ENCODE data around the gene NXPH1. TPM values are rescaled to one million over a fixed set of nuclear protein-coding genes. Genes with fewer than 3 reads are reported as not detected.
A peak's percentile ranks its signal among the peaks of the same experiment; 100 is the strongest.

Gene NXPH1
- total RNA-seq, 1 donor from 2014 or later: not detected

GRCh38 chr7:8435590-8436545 is 2.5 kb downstream of the NXPH1 start:
- no peak for DNase-seq (ENCODE audit: low read depth)
- H3K4me3 ChIP-seq (ENCODE audit: low read depth, low read length): no peak overlapping the region
- TF ChIP-seq CTCF (conservative IDR thresholded peaks at IDR 0.05; ENCODE audit: low read depth, low read length): no peak

- peak; percentile 86 for TF ChIP-seq CTCF (conservative IDR thresholded peaks at IDR 0.05; ENCODE audit: low read depth, low read length)
- DNase-seq (ENCODE audit: low read depth): no peak
Measured at GRCh38 chr7:8436965-8437364, 3.6 kb downstream of the NXPH1 start.

GRCh38 chr7:8437606-8438005 is 4.2 kb downstream of the NXPH1 start:
- H3K4me3 ChIP-seq (ENCODE audit: low read depth, low read length): no peak overlapping the region
- no peak for TF ChIP-seq CTCF (conservative IDR thresholded peaks at IDR 0.05; ENCODE audit: low read depth, low read length)
- DNase-seq (ENCODE audit: low read depth): no peak

More at GRCh38 chr7:8436965-8437364, 3.6 kb downstream of the NXPH1 start:
- no peak overlapping the region for H3K4me3 ChIP-seq (ENCODE audit: low read depth, low read length)

- DNase-seq (ENCODE audit: low read depth): no peak
- no peak for TF ChIP-seq CTCF (conservative IDR thresholded peaks at IDR 0.05; ENCODE audit: low read depth, low read length)
- no peak overlapping the region for H3K4me3 ChIP-seq (ENCODE audit: low read depth, low read length)
Measured at GRCh38 chr7:8440670-8441069, 7.3 kb downstream of the NXPH1 start.

GRCh38 chr7:8441106-8441965 is 7.9 kb downstream of the NXPH1 start:
- TF ChIP-seq CTCF (conservative IDR thresholded peaks at IDR 0.05; ENCODE audit: low read depth, low read length): no peak
- no peak for DNase-seq (ENCODE audit: low read depth)
- no peak overlapping the region for H3K4me3 ChIP-seq (ENCODE audit: low read depth, low read length)

GRCh38 chr7:8442051-8442813 is 8.8 kb downstream of the NXPH1 start:
- no peak overlapping the region for H3K4me3 ChIP-seq (ENCODE audit: low read depth, low read length)
- DNase-seq (ENCODE audit: low read depth): no peak
- TF ChIP-seq CTCF (conservative IDR thresholded peaks at IDR 0.05; ENCODE audit: low read depth, low read length): no peak

Data from epithelial cell of proximal tubule (primary cell).